PFSK-1 (cell line): ENCODE measurements around the gene RAD54L.

ENCODE experiments used
- FOXP2 ChIP-seq: optimal IDR thresholded peaks from 2 replicates; pipeline ENCODE3; 2011; ENCODE audit warnings: borderline replicate concordance, control low read depth, inconsistent platforms; ENCODE audit not compliant: insufficient read depth; ENCODE audit errors: extremely low read length, extremely low read depth
- POLR2AphosphoS5 ChIP-seq: IDR thresholded peaks from 2 replicates; pipeline ENCODE4 v1.6.1; 2012; ENCODE audit warnings: low read depth, mild to moderate bottlenecking, control low read depth, low read length, moderate library complexity
- SIN3A ChIP-seq: IDR thresholded peaks from 2 replicates; pipeline ENCODE4 v1.6.1; 2012; ENCODE audit warnings: mild to moderate bottlenecking, low read length, moderate library complexity, borderline replicate concordance; ENCODE audit not compliant: insufficient read depth
- TAF1 ChIP-seq: IDR thresholded peaks from 2 replicates; pipeline ENCODE4 v1.6.1; 2012; ENCODE audit warnings: low read length, control low read depth, borderline replicate concordance; ENCODE audit not compliant: insufficient read depth
- TF ChIP-seq, protein P1 (sequence below), 2 experiments: IDR thresholded peaks; 2 replicates each; pipeline versions ENCODE4 v1.6.1 to v1.8.0; 2011 to 2012; ENCODE audit warnings: low read depth in 2 of 2, low read length in 2 of 2, control low read depth in 1 of 2, inconsistent platforms in 1 of 2, mild to moderate bottlenecking in 1 of 2, moderate library complexity in 1 of 2; ENCODE audit not compliant: insufficient read depth in 1 of 2

RAD54L gene

GRCh38 chr1:46204406-46204742 is 43.2 kb upstream of the RAD54L start:
- no peak for TF ChIP-seq SIN3A
- TF ChIP-seq TAF1: no peak
- TF ChIP-seq POLR2AphosphoS5: no peak
- TF ChIP-seq, protein P1, sequence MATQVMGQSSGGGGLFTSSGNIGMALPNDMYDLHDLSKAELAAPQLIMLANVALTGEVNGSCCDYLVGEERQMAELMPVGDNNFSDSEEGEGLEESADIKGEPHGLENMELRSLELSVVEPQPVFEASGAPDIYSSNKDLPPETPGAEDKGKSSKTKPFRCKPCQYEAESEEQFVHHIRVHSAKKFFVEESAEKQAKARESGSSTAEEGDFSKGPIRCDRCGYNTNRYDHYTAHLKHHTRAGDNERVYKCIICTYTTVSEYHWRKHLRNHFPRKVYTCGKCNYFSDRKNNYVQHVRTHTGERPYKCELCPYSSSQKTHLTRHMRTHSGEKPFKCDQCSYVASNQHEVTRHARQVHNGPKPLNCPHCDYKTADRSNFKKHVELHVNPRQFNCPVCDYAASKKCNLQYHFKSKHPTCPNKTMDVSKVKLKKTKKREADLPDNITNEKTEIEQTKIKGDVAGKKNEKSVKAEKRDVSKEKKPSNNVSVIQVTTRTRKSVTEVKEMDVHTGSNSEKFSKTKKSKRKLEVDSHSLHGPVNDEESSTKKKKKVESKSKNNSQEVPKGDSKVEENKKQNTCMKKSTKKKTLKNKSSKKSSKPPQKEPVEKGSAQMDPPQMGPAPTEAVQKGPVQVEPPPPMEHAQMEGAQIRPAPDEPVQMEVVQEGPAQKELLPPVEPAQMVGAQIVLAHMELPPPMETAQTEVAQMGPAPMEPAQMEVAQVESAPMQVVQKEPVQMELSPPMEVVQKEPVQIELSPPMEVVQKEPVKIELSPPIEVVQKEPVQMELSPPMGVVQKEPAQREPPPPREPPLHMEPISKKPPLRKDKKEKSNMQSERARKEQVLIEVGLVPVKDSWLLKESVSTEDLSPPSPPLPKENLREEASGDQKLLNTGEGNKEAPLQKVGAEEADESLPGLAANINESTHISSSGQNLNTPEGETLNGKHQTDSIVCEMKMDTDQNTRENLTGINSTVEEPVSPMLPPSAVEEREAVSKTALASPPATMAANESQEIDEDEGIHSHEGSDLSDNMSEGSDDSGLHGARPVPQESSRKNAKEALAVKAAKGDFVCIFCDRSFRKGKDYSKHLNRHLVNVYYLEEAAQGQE (IDR thresholded peaks at IDR 0.05; ENCODE audit: insufficient read depth in 1 of 2, low read depth in 2 of 2, low read length in 2 of 2): no peak
- no peak for TF ChIP-seq FOXP2

DNA sequence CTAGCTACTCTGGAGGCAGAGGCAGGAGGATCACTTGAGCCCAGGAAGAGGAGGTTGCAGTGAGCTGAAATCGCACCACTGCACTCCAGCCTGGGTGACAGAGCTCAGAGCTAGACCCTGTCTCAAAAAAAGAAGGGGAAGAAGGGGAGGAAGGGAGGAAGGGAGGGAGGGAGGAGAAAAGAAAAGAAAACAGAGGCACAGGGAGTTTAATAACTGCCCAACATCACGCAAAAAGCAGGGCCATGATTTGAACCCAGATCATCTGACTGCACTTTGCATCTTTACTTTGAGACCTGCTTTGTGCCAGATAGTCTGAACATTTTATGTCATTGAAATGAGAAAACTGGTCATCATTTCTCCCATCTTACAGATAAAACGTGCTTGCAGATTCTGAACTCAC is 42.4 kb upstream of the RAD54L start:
- no peak for TF ChIP-seq FOXP2
- TF ChIP-seq POLR2AphosphoS5: no peak
- no peak for TF ChIP-seq SIN3A
- TF ChIP-seq TAF1: no peak
- TF ChIP-seq, protein P1 (IDR thresholded peaks at IDR 0.05; ENCODE audit: insufficient read depth in 1 of 2, low read depth in 2 of 2, low read length in 2 of 2): no peak

DNA sequence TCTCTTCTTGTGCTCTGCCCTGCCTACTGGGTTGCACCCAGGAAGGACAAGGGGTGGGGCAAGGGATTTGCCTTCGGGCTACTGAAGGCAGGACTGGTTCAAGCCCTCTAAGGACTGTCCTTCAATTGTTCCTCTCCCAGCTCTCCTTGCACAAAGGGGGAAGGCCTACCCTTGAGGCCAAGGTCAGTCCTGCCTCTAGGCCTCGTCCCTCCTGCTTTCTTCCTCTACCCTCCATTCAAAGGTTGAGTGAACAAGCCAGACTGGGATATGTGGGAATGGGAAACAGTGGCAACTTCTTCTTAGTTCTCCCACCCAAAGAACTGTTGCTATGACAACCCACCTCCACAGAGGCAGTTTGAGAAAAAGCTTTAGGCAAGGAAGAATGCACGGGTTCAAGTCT is 41.8 kb upstream of the RAD54L start:
- TF ChIP-seq, protein P1 (IDR thresholded peaks at IDR 0.05; ENCODE audit: insufficient read depth in 1 of 2, low read depth in 2 of 2, low read length in 2 of 2): no peak
- TF ChIP-seq POLR2AphosphoS5: no peak
- TF ChIP-seq FOXP2: no peak
- no peak for TF ChIP-seq SIN3A
- TF ChIP-seq TAF1: no peak

DNA sequence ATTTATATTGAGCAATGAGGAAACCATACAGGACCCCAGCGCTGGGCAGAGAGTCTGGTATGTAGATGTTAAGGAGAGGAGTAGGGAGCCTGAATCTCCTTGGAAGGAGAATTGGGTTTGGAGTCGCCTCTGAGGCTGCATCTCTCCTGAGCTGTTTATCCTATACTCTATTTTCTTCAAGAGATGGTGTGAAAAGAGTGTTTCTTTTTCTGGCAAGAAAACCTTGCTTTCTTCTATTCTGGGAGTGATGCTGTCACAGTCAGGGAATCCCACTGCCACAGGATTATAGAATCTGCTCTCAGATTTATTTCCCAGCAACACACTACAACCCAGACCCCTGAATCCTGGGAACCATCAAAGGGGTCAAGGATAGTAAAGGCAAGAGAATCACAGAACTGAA is 41.2 kb upstream of the RAD54L start:
- TF ChIP-seq POLR2AphosphoS5 (no peak), TAF1 (no peak), FOXP2 (no peak), SIN3A (no peak)
- TF ChIP-seq, protein P1 (IDR thresholded peaks at IDR 0.05; ENCODE audit: insufficient read depth in 1 of 2, low read depth in 2 of 2, low read length in 2 of 2): no peak

- TF ChIP-seq, protein P1 (IDR thresholded peaks at IDR 0.05; ENCODE audit: insufficient read depth in 1 of 2, low read depth in 2 of 2, low read length in 2 of 2): no peak
- TF ChIP-seq SIN3A (no peak), FOXP2 (no peak), TAF1 (no peak), POLR2AphosphoS5 (no peak)
Measured at GRCh38 chr1:46210561-46210960, 37.0 kb upstream of the RAD54L start.
